GM18873 (cell line): ENCODE measurements around the gene NFATC1.

Experiments
- ATAC-seq: cut with Tn5 transposase; IDR thresholded peaks from one replicate; pipeline ENCODE4 v1.9.1; 2021; ENCODE audit warnings: mild to moderate bottlenecking, moderate library complexity, moderate number of reproducible peaks; ENCODE audit not compliant: unreplicated experiment, low FRiP score

NFATC1 gene

GRCh38 chr18:79558196-79558932 lies 162.6 kb downstream of the NFATC1 start:
- ATAC-seq: no peak

- no peak for ATAC-seq
Observed at GRCh38 chr18:79558933-79559416, 163.2 kb downstream of the NFATC1 start.

- ATAC-seq: no peak
Observed at GRCh38 chr18:79559436-79559835, 163.7 kb downstream of the NFATC1 start.

- no peak for ATAC-seq
Observed at GRCh38 chr18:79560042-79560860, 164.5 kb downstream of the NFATC1 start.

- no peak for ATAC-seq
Observed at GRCh38 chr18:79560861-79561210, 165.1 kb downstream of the NFATC1 start.

- ATAC-seq: no peak
Observed at GRCh38 chr18:79563949-79564348, 168.2 kb downstream of the NFATC1 start.

- ATAC-seq: no peak
Observed at GRCh38 chr18:79564441-79564840, 168.7 kb downstream of the NFATC1 start.

GRCh38 chr18:79566771-79567431 lies 171.2 kb downstream of the NFATC1 start:
- ATAC-seq: no peak

GRCh38 chr18:79567481-79568147 lies 171.9 kb downstream of the NFATC1 start:
- no peak for ATAC-seq

- no peak for ATAC-seq
Observed at GRCh38 chr18:79568543-79569205, 172.9 kb downstream of the NFATC1 start.

- no peak for ATAC-seq
Observed at GRCh38 chr18:79569720-79570119, 174.0 kb downstream of the NFATC1 start.

- no peak for ATAC-seq
Observed at GRCh38 chr18:79570266-79571201, 174.8 kb downstream of the NFATC1 start.

- ATAC-seq: no peak
Observed at GRCh38 chr18:79571211-79572092, 175.7 kb downstream of the NFATC1 start.

GRCh38 chr18:79572093-79572780 lies 176.5 kb downstream of the NFATC1 start:
- ATAC-seq: no peak

- no peak for ATAC-seq
Observed at GRCh38 chr18:79572848-79573451, 177.2 kb downstream of the NFATC1 start.

- no peak for ATAC-seq
Observed at GRCh38 chr18:79573921-79574491, 178.3 kb downstream of the NFATC1 start.
